ENCODE data around the gene ALDH1L1.

The ALDH1L1 gene

GRCh38 chr3:126119976-126120375 is 60.4 kb downstream of the ALDH1L1 start:
- no peak for TF ChIP-seq POLR2A (IDR thresholded peaks at IDR 0.05; ENCODE audit: low read length)
- TF ChIP-seq GATA1 (IDR thresholded peaks at IDR 0.05; ENCODE audit: low read depth, low read length), result no peak
- no peak for DNase-seq

GRCh38 chr3:126119008-126119675 is 61.2 kb downstream of the ALDH1L1 start:
- DNase-seq, result no peak
- TF ChIP-seq POLR2A (IDR thresholded peaks at IDR 0.05; ENCODE audit: low read length) (no peak), GATA1 (IDR thresholded peaks at IDR 0.05; ENCODE audit: low read depth, low read length) (no peak)

- TF ChIP-seq GATA1 (IDR thresholded peaks at IDR 0.05; ENCODE audit: low read depth, low read length), result no peak
- no peak for TF ChIP-seq POLR2A (IDR thresholded peaks at IDR 0.05; ENCODE audit: low read length)
- DNase-seq, result no peak
Observed at GRCh38 chr3:126118591-126118990, 61.8 kb downstream of the ALDH1L1 start.

GRCh38 chr3:126117786-126118185 is 62.6 kb downstream of the ALDH1L1 start:
- DNase-seq, result no peak
- TF ChIP-seq POLR2A (IDR thresholded peaks at IDR 0.05; ENCODE audit: low read length), result no peak
- TF ChIP-seq GATA1 (IDR thresholded peaks at IDR 0.05; ENCODE audit: low read depth, low read length), result no peak

GRCh38 chr3:126117212-126117611 is 63.2 kb downstream of the ALDH1L1 start:
- no peak for DNase-seq
- TF ChIP-seq POLR2A (IDR thresholded peaks at IDR 0.05; ENCODE audit: low read length) (no peak), GATA1 (IDR thresholded peaks at IDR 0.05; ENCODE audit: low read depth, low read length) (no peak)

- no peak for DNase-seq
- no peak for TF ChIP-seq POLR2A (IDR thresholded peaks at IDR 0.05; ENCODE audit: low read length)
- no peak for TF ChIP-seq GATA1 (IDR thresholded peaks at IDR 0.05; ENCODE audit: low read depth, low read length)
Observed at GRCh38 chr3:126116526-126116925, 63.9 kb downstream of the ALDH1L1 start.

GRCh38 chr3:126114443-126115386 is 65.7 kb downstream of the ALDH1L1 start:
- no peak for DNase-seq
- no peak for TF ChIP-seq POLR2A (IDR thresholded peaks at IDR 0.05; ENCODE audit: low read length)
- TF ChIP-seq GATA1 (IDR thresholded peaks at IDR 0.05; ENCODE audit: low read depth, low read length), result no peak

- peak in 1 of 2 experiments; percentile 3 for DNase-seq
- TF ChIP-seq POLR2A (IDR thresholded peaks at IDR 0.05; ENCODE audit: low read length), result no peak
- no peak for TF ChIP-seq GATA1 (IDR thresholded peaks at IDR 0.05; ENCODE audit: low read depth, low read length)
Observed at GRCh38 chr3:126113733-126114442, 66.5 kb downstream of the ALDH1L1 start.

- no peak for TF ChIP-seq GATA1 (IDR thresholded peaks at IDR 0.05; ENCODE audit: low read depth, low read length)
- TF ChIP-seq POLR2A (IDR thresholded peaks at IDR 0.05; ENCODE audit: low read length), result no peak
- DNase-seq, result no peak
Observed at GRCh38 chr3:126113238-126113555, 67.2 kb downstream of the ALDH1L1 start.

GRCh38 chr3:126112531-126113237 is 67.7 kb downstream of the ALDH1L1 start:
- DNase-seq, result no peak
- no peak for TF ChIP-seq GATA1 (IDR thresholded peaks at IDR 0.05; ENCODE audit: low read depth, low read length)
- no peak for TF ChIP-seq POLR2A (IDR thresholded peaks at IDR 0.05; ENCODE audit: low read length)

GRCh38 chr3:126111566-126112475 is 68.6 kb downstream of the ALDH1L1 start:
- DNase-seq, result no peak
- TF ChIP-seq POLR2A (IDR thresholded peaks at IDR 0.05; ENCODE audit: low read length), result no peak
- TF ChIP-seq GATA1 (IDR thresholded peaks at IDR 0.05; ENCODE audit: low read depth, low read length), result no peak

- DNase-seq, result no peak
- TF ChIP-seq GATA1 (IDR thresholded peaks at IDR 0.05; ENCODE audit: low read depth, low read length), result no peak
- no peak for TF ChIP-seq POLR2A (IDR thresholded peaks at IDR 0.05; ENCODE audit: low read length)
Observed at GRCh38 chr3:126111126-126111551, 69.2 kb downstream of the ALDH1L1 start.

Measured in erythroblast (primary cell).